SKM-1 (cell line): Measurements from ENCODE around the gene AMT.

Experiments
- DNase-seq: peaks from one replicate; lab custom pipeline; 2025; ENCODE audit not compliant: unreplicated experiment; lab: John Stamatoyannopoulos, UW

The AMT gene

GRCh38 chr3:49422379-49423248, at the start of gene AMT:
Gene AMT (minus strand): TSS chr3:49422473. CDS start chr3:49422450, 23 bp downstream.
- no peak for DNase-seq

DNA sequence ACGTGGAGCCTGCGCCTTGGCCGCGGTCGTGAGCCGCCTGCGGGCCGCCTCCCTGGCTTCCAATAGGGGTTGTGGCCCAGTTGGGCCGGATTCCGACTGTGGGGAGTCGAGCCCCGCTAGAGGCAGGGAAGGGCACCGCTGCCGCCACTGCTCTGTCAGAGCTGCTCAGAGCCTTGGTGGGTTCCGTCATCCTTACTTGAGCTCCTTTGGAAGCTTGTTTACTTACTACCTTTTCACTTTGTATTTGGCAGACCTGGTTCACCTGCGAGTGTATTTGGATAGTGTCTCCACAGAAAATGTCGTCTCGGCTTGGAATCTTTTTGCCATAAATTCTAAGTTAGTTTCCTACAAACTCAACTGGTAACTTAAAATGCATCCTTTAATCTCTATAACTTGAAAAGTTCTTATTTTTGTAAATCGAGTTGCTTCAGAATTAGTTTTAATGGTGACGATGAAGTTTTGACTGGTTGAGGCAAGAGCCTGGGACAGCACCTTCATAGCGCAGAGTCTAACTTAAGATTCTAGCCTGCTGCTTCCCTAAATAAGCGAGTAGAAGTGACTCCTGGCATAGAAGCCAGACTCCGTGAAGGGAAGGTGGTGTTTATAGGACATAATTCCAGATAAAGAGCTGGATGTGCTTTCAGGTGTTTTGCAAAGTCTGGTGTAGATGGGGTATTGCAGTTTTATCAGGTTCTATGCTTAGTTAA, 48.6 kb upstream of the AMT start:
- DNase-seq, result no peak

GRCh38 chr3:49469936-49470713, 47.9 kb upstream of the AMT start, which contains the start of gene DAG1:
Gene DAG1 (plus strand): TSS chr3:49470267. CDS start chr3:49510535, 40,268 bp downstream.
- peak; percentile 92 for DNase-seq

DNA sequence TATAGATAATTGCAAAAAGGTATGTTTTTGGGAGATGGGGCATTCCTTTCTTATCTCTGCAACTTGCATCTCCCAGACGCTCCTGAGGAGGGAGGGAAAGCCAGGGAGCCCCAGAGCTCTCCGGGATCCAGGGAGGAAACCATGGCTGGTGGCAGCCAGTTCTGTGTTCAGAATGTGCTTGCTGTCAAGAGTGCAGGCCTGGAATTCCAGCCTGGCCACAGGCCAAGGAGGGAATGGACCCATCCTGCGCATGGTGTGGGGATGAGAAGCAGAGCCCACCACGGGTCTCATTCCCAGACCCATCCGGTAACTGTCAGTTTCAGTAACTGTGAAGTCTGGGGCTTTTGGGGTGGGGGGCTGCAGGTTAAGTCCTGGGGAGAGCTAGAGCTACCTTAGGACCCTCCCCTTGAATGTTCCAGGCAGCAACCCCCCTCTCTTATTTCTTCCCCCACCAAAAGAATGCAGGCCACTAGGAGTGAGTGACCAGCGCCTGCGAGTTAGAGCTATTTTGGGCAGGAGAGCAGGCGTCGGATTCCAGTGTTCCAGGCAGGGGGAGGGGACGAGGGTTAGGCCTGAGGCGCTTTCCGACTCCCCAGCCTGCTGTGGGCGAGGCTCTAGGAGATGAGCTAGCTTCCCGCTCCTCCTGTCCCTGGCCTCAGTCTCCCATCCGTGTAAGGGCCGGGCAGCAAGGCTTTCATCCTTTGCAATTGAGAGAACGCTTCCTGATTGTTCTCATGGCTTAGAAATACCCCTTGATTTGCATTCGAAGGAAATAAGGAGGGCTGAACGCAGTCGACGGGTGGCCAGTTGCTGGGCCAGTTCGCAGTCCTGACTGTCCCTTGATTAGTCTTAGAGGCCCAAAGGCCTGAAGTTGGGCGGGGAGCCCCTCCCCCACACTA, 47.0 kb upstream of the AMT start:
- no peak for DNase-seq

DNA sequence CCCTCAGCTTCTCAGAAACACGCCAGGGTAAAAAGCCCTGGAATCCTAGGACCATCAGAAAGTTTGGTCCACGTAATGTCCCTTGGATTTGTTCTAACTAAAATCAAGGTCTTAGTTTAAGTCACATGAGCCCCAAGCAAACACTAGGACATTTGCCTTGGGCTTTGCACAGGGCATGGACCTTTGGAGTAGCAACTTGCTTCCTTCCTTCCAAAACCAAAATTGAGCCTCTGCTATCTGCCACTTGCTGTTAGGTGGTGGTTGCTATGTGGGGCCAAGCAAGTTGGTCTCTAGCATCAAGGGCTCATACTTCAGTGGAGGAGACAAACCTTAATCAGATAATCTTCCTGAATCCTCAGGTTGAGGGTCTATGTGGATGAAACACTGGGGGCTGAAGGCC, 43.8 kb upstream of the AMT start:
- DNase-seq, result no peak

- DNase-seq, result no peak
Measured at GRCh38 chr3:49465270-49466034, 43.2 kb upstream of the AMT start.

DNA sequence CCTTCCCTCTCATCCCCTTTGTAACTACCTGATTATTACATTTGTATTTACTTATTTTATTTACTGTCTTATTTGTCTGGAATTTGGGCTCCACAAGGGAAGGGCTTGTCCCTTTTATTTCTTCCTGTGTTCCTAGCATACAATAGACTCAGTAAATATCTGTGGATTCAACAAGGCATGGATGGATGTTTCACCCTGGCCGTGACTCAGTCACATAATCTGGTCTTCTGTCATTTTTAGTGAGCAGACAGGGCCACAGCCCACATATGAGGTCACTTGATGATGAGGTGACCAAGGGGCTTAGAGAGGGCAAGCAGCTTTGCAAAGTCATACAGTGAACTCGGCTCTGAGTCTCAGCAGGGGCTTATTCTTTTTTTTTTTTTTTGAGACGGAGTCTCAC, 39.9 kb upstream of the AMT start:
- no peak for DNase-seq

GRCh38 chr3:49461443-49462171, 39.3 kb upstream of the AMT start:
- no peak for DNase-seq

GRCh38 chr3:49460956-49461355, 38.7 kb upstream of the AMT start:
- no peak for DNase-seq

DNA sequence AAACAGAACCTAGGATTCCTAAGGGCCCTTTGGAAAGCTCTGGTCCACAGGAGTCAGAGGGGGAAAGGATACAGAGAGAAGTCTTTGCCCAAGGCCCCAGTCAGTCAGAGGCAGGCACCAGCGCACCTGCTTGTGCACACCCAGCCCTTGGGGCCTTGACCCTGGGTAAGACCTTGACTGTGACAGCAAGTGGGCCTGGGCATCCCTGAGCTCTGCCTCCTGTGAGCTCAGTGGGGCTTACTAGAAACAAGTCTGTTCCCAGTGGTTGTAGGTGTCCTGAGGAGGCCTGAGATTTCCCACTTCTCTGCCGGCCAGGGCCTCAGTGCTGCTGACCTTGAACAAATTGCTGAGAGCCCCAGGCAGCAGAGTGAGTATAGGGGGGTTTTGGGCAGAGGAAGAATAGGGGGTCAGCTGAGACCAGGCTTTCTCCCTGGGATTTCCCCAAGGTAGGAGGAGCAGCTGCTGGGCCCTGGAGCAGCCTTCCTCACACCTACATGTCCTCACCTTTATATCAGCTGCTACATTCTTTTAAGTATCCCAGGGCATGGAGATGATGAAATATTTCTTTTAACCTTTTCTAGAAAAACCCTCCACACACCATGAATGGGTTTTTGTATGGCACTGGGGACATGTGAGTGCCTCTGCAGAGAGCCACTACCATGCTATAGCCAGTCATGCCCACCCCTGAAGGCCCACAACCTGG, 38.1 kb upstream of the AMT start:
- no peak for DNase-seq

- DNase-seq, result no peak
Measured at GRCh38 chr3:49456466-49456865, 34.2 kb upstream of the AMT start.

GRCh38 chr3:49454898-49455681, 32.8 kb upstream of the AMT start:
- DNase-seq, result no peak

GRCh38 chr3:49454458-49454857, 32.2 kb upstream of the AMT start:
- DNase-seq, result no peak

GRCh38 chr3:49453621-49454020, 31.3 kb upstream of the AMT start:
- DNase-seq, result no peak

GRCh38 chr3:49445391-49445790, 23.1 kb upstream of the AMT start:
- DNase-seq, result no peak

DNA sequence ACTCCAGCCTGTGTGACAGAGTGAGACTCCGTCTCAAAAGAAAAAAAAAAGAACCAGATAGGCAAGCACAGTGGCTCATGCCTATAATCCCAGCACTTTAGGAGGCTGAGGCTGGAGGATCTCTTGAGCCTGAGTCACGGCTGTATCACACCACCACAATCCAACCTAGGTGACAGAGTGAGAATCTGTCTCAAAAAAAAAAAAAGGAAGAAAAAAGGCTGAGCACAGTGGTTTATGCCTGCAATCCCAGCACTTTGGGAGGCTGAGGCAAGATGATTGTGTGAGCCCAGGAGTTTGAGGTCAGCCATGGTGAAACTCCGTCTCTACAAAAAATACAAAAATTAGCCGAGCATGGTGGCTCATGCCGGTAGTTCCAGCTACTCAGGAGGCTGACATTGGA, 12.5 kb upstream of the AMT start:
- no peak for DNase-seq

GRCh38 chr3:49428752-49429080, 6.4 kb upstream of the AMT start:
- no peak for DNase-seq

GRCh38 chr3:49427586-49427985, 5.3 kb upstream of the AMT start:
- DNase-seq, result no peak
